SKM-1 treated with dmso at 0.1 percent for 144 hours (cell line): Measurements from ENCODE around the gene PLCXD3.
"Not testable (repeated sequence)": the region's sequence is repeated elsewhere in the genome, so short reads cannot be mapped to it uniquely, and the experiment has no call there.

ENCODE experiments used
- DNase-seq: peaks from one replicate; lab custom pipeline; 2025; ENCODE audit not compliant: unreplicated experiment; lab: John Stamatoyannopoulos, UW

Gene PLCXD3

DNA sequence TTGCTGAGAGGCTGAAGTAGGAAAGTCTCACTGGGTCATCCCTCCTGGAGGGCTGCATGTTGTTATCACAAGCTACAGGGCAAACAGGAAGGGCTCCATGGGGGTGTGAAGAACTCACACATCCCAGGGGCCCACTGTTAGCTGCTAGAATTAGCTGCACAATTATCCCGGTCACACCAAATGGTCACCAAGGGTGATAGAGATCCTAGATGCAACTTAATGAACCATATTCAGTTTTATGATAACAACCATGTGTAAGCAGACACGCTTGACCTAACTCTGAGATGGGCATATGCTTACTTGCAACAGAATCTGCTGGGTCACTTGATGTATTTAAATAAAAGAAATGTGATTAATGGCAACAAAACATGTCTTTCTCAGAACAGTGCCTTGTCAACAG lies 153.6 kb downstream of the PLCXD3 start:
- DNase-seq, result no peak

DNA sequence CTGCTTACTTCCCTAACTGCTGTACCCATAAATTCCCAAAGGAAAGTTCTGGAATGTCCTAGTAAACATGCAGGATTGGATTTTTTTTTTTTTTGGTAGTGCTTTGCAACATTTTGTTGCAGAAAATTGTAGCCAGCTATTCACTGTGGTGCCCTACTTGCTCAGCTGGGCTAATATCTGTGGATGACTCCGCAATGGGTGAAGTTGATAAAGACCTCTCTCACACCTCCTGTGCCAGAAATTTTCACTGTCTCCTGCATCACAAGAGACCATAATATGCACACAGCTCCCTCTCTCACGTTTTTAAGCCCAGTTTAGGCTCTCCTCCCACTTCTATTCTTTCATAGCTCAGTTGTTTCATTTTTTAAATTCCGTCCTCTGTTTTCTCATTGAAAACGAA lies 160.6 kb downstream of the PLCXD3 start:
- no peak for DNase-seq

DNA sequence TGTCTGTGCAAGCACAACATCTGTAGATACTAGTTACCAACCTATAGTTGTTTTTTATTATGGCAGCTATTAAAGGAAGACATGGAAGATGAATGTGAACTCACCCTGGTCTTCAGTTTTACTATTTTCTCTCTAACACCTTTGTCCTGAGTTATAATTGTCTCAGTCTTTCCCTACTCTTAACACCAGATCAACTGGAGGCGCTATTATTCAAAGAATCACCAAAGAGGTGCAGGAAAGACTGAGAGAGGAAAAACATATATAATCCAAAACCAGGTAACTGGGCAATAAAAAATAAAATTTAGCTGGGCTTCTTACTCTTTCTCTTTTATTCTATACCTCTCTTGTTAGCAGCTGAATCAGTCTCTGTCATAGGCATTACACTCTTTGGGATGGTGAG lies 162.8 kb downstream of the PLCXD3 start:
- DNase-seq, result no peak

DNA sequence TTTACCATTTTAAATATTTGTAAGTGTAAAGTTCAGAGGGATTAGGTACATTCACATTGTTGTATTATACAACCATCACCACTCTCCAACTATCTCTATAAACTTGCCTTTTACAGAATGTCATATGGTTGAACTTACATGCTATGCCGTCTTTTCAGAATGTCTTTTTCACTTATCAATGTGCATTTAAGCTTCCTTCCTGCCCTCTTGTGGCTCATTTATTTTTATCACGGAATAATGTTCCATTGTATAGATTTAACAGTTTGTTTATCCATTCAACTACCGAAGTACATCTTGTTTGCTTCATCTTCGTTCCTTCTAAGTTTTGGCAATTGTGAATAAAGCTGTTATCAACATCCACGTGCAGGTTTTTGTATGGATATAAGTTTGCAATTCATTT lies 163.8 kb downstream of the PLCXD3 start:
- no peak for DNase-seq

DNA sequence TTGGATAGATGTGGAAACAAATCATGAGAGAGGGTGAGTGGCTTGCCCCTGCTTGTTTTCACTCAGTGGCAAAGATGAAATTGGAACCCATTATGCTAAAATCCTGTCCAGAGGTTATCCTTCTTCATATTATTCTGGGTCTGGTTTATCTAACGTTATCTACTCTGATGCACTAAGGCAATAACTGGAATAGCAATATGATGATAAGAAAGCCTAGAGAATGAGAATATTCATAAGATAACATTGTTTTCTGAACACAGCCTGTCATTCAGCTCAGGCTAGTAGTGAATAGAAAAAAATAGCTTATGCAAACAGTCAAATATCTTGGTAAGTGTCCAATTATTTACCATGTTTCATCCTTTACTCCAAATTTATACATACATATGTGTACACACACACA lies 165.1 kb downstream of the PLCXD3 start:
- DNase-seq, result no peak

DNA sequence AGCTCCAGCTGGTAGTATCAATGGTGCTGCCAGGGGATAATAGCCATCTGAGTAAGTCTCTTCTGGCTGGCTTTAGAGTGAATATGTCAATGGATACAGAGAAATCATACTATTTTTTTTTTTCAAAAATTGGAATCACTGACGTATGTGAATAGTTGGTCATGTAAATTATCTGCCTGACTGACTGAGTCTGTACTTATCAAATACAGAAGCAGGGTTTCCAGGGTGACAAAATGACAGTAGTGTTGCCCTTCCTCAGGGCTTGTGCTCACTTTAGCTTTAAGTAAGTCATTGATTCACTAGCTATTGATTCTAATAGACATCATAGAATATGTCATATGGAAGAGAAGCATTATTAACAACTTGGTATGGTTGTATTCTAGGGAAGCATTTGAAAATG lies 171.1 kb downstream of the PLCXD3 start:
- no peak for DNase-seq

DNA sequence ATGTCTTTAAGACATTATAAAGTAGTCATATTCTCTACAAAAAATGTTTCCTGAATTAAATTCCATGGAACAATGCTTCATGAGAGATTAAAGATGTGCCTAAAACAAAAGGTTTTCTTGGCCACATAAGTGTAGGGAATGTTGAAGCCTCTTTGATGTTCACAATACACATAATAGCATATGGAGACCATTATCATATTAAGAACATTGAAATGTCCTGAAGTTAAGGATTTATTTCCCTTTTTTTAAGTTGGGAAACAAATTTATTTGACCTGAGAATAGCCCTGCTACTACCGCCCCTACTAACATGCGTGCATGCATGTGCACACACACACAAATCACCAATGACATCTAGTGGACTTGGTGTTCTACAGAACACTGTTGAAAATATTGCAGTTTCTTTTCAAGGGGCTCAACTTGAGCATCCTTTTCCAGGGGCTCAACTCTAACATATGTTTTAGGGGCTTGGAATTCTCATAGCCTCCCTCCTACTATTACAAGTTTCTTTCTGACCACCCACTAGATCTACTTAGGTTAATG lies 172.2 kb downstream of the PLCXD3 start:
- DNase-seq, result no peak

DNA sequence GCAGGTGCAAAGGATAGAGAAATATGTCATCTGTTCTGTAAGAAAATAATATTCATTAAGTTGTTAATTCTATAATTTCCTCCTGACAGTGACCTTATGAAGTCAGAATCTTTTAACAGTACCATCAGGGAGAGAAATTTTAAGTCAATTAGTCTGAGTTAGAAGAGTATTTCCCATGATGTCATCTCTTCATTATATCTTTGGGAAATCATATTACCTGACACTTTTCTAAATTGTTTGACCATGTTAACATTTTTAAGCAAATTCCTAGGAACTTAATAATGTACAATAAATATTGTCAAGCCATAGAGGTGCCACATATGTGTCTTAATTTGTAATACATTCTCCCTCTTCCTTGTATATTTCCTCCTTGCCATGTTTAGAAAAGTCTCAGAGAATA lies 172.7 kb downstream of the PLCXD3 start:
- DNase-seq, result no peak

DNA sequence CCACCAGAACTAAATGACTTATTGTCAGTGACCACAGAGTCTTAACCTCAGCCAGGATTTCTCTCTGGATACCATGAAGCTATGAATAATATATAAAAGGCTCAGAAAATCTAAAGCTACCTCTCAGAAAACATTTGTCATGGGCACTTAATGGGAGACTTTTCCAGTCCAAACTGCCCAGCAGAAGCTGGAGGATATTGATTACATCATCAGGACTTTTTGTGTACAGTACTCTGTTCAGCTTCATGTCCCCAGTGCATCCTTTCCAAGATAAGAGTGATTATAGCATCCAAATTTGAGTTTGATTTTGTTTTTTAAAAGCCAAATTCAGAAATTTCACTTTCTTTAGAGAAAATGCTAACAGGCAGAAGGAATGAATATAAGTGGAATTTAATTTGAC lies 173.2 kb downstream of the PLCXD3 start:
- DNase-seq, result no peak

DNA sequence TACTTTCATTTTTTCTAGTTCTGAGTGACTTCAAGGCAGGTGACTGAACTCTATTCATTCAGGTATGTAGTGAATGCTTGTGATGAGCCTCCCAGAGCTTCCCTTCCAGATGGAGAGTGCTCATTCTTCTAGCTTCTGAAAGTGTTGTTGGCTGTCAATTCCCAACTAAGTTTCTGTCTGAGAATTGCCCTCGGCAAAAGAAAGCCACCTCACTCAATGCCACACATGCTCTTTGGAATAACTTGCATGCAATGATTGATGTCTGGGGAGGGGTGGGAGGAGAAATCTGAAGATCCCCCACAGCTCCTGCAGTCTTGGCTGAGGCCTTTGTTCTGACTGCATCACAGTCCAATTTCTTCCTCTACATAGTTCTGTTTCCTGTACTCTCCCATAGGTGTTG lies 173.9 kb downstream of the PLCXD3 start:
- DNase-seq, result no peak

DNA sequence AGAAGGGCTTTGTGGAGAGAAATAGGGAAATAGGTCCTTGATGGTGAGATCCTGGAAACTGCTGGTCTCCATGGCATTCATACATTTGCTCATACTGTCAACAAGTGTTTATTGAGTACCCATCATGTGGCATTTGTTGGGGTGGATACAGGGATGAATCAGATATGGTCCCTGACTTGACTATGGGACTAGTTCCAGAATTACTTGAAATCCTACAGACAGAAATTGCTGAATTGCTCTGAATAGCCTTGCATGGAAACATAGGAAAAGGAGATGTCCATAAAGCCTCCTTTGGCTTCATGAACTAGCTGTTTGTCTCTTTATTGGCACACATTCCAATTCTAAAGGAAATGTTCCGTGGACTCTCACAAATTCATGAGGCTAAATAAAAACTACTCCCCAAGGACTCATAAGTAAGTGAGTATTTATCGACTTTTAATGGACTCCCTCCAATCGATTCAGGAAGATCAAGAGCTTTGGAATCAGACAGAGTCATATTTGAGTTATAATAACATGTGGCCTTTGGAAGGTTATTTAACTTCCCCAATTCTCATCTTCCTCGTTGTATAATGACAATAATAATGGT lies 174.7 kb downstream of the PLCXD3 start:
- no peak for DNase-seq

DNA sequence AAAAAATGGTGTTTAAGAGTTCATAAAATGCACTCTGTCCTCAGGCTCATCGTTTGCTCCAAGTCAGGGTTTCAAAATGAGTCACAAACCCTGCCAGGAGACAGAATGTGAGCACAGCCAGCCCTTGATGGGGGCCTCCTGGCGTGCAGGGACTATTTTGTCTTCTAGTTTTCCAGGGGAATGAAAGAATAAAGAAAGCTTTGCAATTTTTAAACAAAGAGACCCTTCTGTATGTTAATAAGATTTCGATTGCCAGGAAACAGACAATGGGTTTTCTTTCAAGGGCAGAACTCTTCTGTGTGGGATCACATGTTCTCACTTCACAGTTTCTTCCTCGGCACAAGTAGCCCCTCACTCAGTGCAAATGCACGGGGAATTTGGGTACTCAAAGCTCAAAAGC lies 175.6 kb downstream of the PLCXD3 start:
- DNase-seq, result no peak

DNA sequence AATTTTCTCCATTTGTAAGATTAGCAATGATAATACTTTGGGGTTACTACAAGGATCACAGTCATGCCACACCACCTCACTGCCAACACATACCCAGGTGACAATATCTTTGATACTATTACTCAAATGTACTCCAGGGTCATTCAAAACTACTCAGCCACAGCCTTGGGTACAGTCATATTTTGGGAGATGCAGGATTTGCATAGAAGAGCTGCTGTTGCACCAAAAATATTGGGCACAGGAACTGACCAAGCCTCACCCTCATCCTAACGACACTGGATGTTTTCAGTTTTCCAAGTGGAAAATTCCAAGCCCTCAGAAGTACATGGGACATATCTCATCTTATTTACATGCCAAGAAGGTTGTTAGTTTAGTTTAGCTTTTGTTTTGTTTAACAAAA lies 176.2 kb downstream of the PLCXD3 start:
- DNase-seq, result no peak

DNA sequence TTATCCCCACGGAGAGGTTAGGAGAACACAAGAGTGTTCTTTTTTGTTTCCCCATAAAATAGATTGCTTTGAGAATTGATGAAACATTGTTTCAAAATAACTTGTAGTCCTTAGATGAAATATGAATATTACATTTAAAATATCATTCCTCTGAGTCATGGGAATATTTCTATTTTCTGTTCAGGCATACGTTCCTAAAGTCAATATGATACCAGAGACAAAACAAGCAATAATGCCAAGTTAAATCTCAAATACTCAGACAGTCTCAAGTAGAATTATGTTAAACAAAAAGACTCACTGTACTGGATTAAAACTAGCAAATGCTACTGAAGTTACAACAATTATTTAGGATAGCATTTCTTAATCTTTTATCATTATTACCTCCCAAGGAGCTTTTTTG lies 185.3 kb downstream of the PLCXD3 start:
- DNase-seq, result no peak

DNA sequence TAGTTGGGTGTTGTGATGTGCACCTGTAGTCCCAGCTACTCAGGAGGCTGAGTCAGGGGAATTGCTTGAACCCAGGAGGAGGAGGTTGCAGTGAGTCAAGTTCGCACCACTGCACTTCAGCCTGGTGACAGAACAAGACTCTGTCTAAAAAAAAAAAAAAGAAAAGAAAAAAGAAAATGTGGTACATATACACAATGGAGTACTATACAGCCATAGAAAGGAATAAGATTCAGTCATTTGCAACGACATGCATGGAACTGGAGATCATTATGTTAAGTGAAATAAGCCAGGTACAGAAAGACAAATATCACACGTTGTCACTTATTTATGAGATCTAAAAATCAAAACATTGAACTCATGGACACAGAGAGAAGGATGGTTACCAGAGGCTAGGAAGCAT lies 187.6 kb downstream of the PLCXD3 start:
- DNase-seq, result not testable (repeated sequence)

DNA sequence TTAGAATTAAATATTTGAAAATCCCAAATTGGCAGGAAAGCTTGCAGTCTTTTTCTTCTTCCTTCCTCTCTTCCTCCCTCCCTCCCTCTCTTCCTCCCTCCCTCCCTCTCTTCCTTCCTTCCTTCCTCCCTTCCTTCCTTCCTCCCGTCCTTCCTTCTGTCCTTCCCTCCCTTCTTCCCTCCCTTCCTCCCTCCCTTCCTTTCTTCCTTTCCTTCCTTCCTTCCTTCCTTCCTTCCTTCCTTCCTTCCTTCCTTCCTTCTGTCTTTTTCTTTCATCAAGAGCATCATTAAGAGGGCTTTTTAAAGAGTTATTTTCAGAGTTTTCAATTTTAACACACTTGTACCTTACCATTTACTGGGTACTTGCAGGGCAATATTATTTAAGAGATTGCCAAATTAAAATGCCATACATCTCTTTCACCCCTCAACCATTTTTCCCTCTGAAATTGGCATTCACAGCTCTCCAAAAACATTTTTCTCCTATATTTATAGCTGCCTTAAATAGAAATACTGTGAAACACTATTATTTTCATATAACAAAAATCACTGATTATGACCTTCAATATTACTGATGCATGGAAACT lies 197.8 kb downstream of the PLCXD3 start:
- DNase-seq, result no peak

DNA sequence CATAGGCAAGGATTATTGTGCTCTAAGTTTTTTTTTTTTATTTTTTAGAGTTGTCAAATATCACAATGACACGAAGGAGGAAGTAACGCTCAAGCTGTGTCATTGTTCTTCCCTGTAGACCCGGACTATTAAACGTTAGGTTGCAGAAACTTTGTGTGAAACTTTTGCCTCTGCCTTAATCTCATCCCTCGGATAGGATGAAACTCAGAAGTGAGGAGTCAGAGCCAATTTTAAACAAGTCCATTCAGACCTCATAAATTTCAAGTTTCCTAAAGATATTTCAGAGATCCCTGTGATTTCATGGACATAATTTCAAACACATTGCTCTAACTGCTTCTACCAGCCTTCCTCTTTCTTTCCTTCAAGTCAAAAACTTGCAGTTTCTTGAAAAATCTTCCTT lies 198.3 kb downstream of the PLCXD3 start:
- DNase-seq, result no peak

DNA sequence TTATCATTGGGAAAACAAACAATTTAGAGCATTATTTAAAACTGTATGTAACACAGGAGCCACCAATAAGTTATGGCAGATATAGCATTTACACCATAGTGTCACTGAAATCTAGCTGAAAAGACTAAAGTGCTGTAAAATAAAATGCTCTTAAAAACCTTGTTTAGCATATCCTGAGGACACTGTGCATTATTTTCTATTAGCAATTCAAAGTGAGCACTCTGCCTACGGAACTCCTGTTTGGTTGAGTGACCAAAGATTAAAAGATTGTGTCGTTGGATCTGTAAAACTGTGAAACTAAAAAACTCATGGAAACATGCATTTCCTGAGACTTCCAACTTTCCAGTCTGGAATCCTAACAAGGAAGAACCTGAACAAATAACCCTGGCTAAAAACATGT lies 201.1 kb downstream of the PLCXD3 start:
- DNase-seq, result no peak

DNA sequence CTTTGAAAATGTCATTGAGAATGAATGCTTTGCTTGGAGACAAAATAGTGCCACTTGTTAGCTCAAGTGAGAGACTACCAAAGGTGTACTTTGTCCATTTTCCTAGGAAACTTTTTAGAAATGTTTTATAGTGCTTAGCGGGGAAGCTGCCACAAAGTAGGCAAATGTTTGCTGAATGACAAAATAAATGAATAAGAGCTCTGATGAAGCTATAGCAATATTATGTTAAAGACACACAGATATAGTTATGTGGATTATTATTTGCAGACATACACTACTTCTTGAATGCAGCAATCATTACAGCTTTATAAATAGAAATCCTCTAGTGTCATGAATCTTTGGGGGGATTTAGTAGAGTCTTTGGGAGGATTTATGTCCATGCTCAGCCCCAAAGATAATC lies 204.4 kb downstream of the PLCXD3 start:
- DNase-seq, result no peak

DNA sequence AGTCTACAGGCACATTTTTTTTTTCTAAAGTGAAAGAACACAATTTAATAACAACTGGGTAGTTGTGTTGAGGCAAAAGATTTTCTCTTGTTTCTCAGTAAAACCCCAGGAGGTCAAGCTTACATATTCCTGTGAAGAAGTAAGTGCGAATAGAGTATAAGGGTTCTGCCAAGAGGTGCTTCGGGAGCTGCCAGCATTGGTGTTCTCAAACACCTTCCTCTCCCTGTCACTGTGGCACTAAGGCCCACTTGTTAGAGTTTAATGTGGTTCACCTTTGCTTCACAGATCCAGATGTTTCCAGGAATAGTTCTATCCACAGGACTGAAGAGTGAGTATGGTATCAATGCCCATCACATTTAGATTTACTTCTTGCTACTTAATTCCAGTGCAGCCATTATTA lies 205.3 kb downstream of the PLCXD3 start:
- no peak for DNase-seq

DNA sequence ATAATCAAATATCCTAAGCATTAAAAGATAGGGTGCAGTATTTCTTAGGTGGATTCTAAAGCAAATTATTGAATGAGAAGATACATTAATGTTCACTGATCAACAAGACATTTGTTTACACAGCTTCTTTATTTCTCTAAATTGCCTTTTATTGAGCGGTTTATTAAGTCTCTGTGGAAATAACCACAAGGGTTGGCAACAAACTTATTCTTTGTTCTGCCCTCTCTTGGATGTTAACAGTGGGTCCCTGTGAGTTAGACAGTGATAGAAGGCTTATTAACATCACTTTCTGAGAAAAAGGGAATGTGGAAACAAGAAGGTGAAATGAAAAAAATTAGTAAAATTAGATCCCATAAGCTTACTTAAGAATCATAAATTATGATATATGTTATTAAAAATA lies 214.3 kb downstream of the PLCXD3 start:
- no peak for DNase-seq

DNA sequence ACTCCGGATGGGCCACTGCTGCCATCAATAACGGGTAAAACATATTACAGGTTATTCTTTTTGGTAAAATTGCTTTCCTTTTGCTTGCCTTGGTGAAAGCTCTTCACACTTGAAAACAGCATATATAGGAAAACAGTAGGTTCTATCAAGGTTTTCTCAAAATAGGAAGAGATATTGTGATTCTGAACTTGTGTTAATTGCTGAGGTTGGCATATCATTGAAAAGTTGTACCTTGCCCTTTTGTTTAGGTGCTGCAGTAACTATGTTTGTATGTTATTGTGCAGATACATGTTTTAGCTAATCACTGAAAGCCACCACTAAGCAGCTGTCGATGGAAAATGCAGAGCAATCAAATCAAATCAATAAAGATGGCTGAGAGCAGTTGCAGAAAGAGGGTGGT lies 219.1 kb downstream of the PLCXD3 start:
- DNase-seq, result no peak

DNA sequence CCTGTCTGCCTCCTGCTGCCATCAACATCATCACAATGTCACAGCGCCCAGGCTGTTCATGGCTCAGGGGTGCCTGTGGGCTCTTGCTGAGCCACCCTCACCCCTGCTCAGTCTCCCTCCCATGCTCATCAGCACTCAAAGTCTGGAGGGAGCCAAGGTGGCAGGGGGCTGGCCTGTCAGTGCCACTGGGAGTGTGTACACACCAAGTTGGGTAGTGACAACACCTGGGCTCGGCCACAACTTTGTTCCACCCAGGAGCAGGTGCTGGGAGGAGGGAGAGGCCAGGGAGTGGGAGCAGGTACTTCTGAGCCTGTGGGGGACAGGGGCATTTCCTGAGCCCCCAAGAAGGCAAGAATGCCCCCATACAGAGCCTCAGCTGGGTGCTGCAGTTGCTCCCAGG lies 219.6 kb downstream of the PLCXD3 start:
- no peak for DNase-seq
